NCI-H146 (cell line): ENCODE results near the gene RBM25.
"Not testable (repeated sequence)": the region's sequence is repeated elsewhere in the genome, so short reads cannot be mapped to it uniquely, and the experiment has no call there.

ENCODE experiments used
- DNase-seq: peaks from one replicate; lab custom pipeline; 2025; lab: John Stamatoyannopoulos, UW

The RBM25 gene

DNA sequence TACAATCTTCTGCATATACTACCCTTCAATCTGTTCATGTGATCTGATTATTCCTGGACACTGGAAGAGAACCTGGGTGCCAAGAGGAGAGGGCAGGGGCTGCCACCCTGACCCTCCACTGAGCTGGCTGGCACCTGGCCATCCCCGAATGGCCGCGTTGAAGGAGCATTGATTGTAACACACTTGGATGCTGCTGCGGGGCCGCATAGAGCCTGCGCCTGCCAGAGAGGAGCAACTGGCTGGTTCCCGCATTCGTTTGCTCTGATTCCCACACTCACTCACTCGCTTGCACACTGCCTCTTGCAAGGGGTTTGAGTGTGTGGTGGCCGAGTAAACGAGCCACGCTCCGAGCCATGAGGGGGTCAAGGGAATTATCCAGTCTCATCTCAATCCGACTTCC lies 110.4 kb downstream of the RBM25 start:
- no peak for DNase-seq

DNA sequence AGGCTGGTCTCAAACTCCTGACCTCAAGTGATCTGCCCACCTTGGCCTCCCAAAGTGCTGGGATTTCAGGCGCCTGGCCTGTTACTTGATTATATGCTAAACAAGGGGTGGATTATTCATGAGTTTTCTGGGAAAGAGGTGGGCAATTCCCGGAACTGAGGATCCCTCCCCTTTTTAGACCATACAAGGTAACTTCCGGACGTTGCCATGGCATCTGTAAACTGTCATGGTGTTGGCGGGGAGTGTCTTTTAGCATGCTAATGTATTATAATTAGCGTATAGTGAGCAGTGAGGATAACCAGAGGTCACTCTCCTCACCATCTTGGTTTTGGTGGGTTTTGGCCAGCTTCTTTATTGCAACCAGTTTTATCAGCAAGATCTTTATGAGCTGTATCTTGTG lies 111.5 kb downstream of the RBM25 start:
- not testable (repeated sequence) for DNase-seq

DNA sequence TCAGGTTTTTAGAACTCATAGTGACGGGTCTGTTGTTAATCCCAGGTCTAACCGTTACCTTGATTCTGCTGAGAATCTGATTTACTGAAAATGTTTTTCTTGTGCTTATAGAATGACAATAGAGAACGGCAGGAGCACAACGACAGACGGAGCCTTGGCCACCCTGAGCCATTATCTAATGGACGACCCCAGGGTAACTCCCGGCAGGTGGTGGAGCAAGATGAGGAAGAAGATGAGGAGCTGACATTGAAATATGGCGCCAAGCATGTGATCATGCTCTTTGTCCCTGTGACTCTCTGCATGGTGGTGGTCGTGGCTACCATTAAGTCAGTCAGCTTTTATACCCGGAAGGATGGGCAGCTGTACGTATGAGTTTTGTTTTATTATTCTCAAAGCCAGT lies 112.4 kb downstream of the RBM25 start:
- peak; percentile 0 for DNase-seq

DNA sequence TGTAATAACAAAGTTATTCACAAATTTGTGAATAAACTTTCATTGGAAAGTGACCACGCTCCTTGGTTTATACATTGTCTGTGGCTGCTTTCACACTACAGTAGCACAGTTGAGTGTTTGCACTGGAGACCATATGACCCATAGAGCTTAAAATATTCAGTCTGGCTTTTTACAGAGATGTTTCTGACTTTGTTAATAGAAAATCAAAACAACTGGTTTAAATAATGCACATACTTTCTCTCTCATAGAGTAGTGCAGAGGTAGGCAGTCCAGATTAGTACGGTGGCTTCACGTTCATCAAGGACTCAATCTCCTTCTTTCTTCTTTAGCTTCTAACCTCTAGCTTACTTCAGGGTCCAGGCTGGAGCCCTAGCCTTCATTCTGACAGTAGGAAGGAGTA lies 114.2 kb downstream of the RBM25 start:
- no peak for DNase-seq

DNA sequence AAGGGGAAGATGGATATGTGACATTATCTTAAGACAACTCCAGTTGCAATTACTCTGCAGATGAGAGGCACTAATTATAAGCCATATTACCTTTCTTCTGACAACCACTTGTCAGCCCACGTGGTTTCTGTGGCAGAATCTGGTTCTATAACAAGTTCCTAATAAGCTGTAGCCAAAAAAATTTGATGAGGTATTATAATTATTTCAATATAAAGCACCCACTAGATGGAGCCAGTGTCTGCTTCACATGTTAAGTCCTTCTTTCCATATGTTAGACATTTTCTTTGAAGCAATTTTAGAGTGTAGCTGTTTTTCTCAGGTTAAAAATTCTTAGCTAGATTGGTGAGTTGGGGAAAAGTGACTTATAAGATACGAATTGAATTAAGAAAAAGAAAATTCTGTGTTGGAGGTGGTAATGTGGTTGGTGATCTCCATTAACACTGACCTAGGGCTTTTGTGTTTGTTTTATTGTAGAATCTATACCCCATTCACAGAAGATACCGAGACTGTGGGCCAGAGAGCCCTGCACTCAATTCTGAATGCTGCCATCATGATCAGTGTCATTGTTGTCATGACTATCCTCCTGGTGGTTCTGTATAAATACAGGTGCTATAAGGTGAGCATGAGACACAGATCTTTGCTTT lies 114.9 kb downstream of the RBM25 start:
- peak; percentile 0 for DNase-seq
